GM23248 (cell line): ENCODE data around the gene EIF4A2. TPM values are rescaled to one million over a fixed set of nuclear protein-coding genes. Genes with fewer than 3 reads are reported as not detected.

ENCODE experiments used
- DNase-seq: peaks from one replicate; pipeline ENCODE4 v3.0.0-alpha.2; 2015
- H2AFZ ChIP-seq: fragments of 200-600 bp; sonication (generic); 2 replicates; pipeline ENCODE4 v1.6.1; 2016; ENCODE audit warnings: antibody characterized with exemption
- H3F3A ChIP-seq: fragments of 200-600 bp; sonication (generic); 2 replicates; pipeline ENCODE4 v1.6.1; 2016; ENCODE audit warnings: mild to moderate bottlenecking, antibody characterized with exemption, mixed run types; ENCODE audit not compliant: insufficient read depth
- H3K27ac ChIP-seq: fragments of 200-600 bp; sonication (generic); 2 replicates; pipeline ENCODE4 v1.5.1; 2016; ENCODE audit warnings: mild to moderate bottlenecking
- H3K27me3 ChIP-seq: fragments of 200-600 bp; sonication (generic); replicated peaks from 2 replicates; pipeline ENCODE4 v1.6.1; 2016; ENCODE audit warnings: mild to moderate bottlenecking; ENCODE audit not compliant: insufficient read depth
- H3K36me3 ChIP-seq: fragments of 200-600 bp; sonication (generic); 2 replicates; pipeline ENCODE4 v1.6.1; 2016; ENCODE audit warnings: low read depth, mild to moderate bottlenecking
- H3K4me1 ChIP-seq: fragments of 200-600 bp; sonication (generic); 2 replicates; pipeline ENCODE4 v1.6.1; 2016; ENCODE audit warnings: mild to moderate bottlenecking; ENCODE audit not compliant: insufficient read depth
- H3K4me2 ChIP-seq: fragments of 200-600 bp; sonication (generic); one replicate; pipeline ENCODE4 v1.6.1; 2016; ENCODE audit warnings: mild to moderate bottlenecking; ENCODE audit not compliant: unreplicated experiment
- H3K4me3 ChIP-seq: fragments of 200-600 bp; sonication (generic); 2 replicates; pipeline ENCODE4 v1.5.1; 2016; ENCODE audit warnings: mild to moderate bottlenecking
- H3K79me2 ChIP-seq: fragments of 200-600 bp; sonication (generic); 2 replicates; pipeline ENCODE4 v1.6.1; 2016; ENCODE audit warnings: mild to moderate bottlenecking; ENCODE audit not compliant: insufficient read depth
- H3K9ac ChIP-seq: fragments of 200-600 bp; sonication (generic); 2 replicates; pipeline ENCODE4 v1.6.1; 2016; ENCODE audit warnings: mild to moderate bottlenecking
- H3K9me2 ChIP-seq: fragments of 200-600 bp; sonication (generic); 2 replicates; pipeline ENCODE4 v1.6.1; 2016; ENCODE audit warnings: mixed run types, mild to moderate bottlenecking, moderate library complexity; ENCODE audit not compliant: insufficient read depth
- H3K9me3 ChIP-seq: fragments of 200-600 bp; sonication (generic); one replicate; pipeline ENCODE4 v1.6.1; 2017; ENCODE audit warnings: low read depth
- H4K20me1 ChIP-seq: fragments of 200-600 bp; sonication (generic); 2 replicates; pipeline ENCODE4 v1.6.0; 2016; ENCODE audit not compliant: insufficient read depth
- EZH2 ChIP-seq: fragments of 200-600 bp; sonication (generic); IDR thresholded peaks from 2 replicates; pipeline ENCODE4 v1.6.1; 2018; ENCODE audit warnings: antibody characterized with exemption, mild to moderate bottlenecking; ENCODE audit not compliant: insufficient read depth, poor library complexity, severe bottlenecking
- EZH2phosphoT487 ChIP-seq: fragments of 200-600 bp; sonication (generic); IDR thresholded peaks from 2 replicates; pipeline ENCODE4 v1.6.1; 2018; ENCODE audit warnings: antibody characterized with exemption, moderate library complexity, mild to moderate bottlenecking, low read depth; ENCODE audit not compliant: insufficient read depth
- WGBS, 2 experiments: methylation state at CpG; one replicate each; pipeline ENCODE4 v1.1.6; 2015 to 2017; ENCODE audit warnings: low lambda C conversion rate in 2 of 2, low coverage in 1 of 2; ENCODE audit errors: missing lambda C conversion rate in 2 of 2; 5-methylcytosine and 5-hydroxymethylcytosine counted together
- in situ Hi-C: fragments of 300-500 bp; cut with MboI; formaldehyde crosslinking; loops from 2 replicates; pipeline ENCODE4 v1.15.0; 2020
- polyA plus RNA-seq: library from polyadenylated mRNA; unstranded; fragments of >200 nt; fragmentation: Nextera tagmentation; extraction: Ambion mirVana; gene quantifications from 2 replicates; pipeline ENCODE4 v1.2.1, GENCODE V29; 2016
- total RNA-seq: library from RNA; depleted of rRNA; stranded (reverse); fragments of >200 nt; shearing (Covaris generic); gene quantifications from 2 replicates; pipeline ENCODE4 v1.2.3, GENCODE V29; 2014

The EIF4A2 gene
- total and polyA plus RNA-seq, 2 experiments from 2014 or later: 122 to 426 TPM

DNA sequence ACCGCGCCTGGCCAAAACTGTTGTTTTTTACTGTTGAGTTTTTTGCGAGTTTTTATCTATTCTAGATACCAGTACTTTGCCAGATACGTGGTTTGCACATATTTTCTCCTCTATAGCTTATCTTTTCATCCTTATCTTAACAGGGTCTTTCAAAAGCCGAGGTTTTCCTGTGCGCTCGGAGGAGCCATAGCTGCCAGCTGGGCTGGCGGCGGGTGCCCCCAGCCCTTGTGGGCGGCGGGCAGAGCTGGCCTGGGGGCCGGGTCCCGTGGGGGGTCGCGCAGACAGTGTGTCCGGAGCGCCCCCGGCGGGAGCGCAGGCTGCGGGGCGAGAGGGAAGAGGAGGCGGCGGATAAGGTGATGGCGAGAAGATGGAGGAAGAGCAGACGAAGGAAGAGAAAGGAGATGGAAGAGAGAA lies 11.1 kb upstream of the EIF4A2 start:
- Histone ChIP-seq H3K4me1 (no peaks in the 10 kb centered on the region), H3K9me3 (no peaks in the 10 kb centered on the region), H3K4me2 (peak overlapping the region; percentile 98), H3K9ac (peak overlapping the region; percentile 70), H2AFZ (peak overlapping the region; percentile 100), H3F3A (no peaks in the 10 kb centered on the region), H4K20me1 (no peaks in the 10 kb centered on the region), H3K9me2 (no peaks in the 10 kb centered on the region), H3K27ac (no peak overlapping the region), H3K79me2 (no peaks in the 10 kb centered on the region), H3K36me3 (no peaks in the 10 kb centered on the region), H3K27me3 (no peaks in the 10 kb centered on the region), H3K4me3 (peak overlapping the region; percentile 74)
- no peak for DNase-seq
- in situ Hi-C loops: no loop called here
- TF ChIP-seq EZH2phosphoT487 (no peak), EZH2 (no peak)
- WGBS, 2 experiments: 15 to 16% methylated on average over 23 to 26 of the region's 26 CpGs

- H3K4me2 ChIP-seq: peak overlapping the region; percentile 98
- WGBS, 2 experiments: 19 to 20% methylated on average over 24 to 27 of the region's 28 CpGs
- H3F3A ChIP-seq: no peaks in the 10 kb centered on the region
- no peak overlapping the region for H3K27ac ChIP-seq
- in situ Hi-C loops: no loop called here
- no peaks in the 10 kb centered on the region for H3K79me2 ChIP-seq
- no peaks in the 10 kb centered on the region for H3K9me2 ChIP-seq
- TF ChIP-seq EZH2phosphoT487 (no peak), EZH2 (no peak)
- no peaks in the 10 kb centered on the region for H3K4me1 ChIP-seq
- H3K4me3 ChIP-seq: peak overlapping the region; percentile 74
- H3K36me3 ChIP-seq: no peaks in the 10 kb centered on the region
- no peaks in the 10 kb centered on the region for H4K20me1 ChIP-seq
- H3K9ac ChIP-seq: peak overlapping the region; percentile 70
- H3K27me3 ChIP-seq: no peaks in the 10 kb centered on the region
- H3K9me3 ChIP-seq: no peaks in the 10 kb centered on the region
- peak; percentile 82 for DNase-seq
- peak overlapping the region; percentile 100 for H2AFZ ChIP-seq
Observed at GRCh38 chr3:186772701-186773417, 10.5 kb upstream of the EIF4A2 start.

DNA sequence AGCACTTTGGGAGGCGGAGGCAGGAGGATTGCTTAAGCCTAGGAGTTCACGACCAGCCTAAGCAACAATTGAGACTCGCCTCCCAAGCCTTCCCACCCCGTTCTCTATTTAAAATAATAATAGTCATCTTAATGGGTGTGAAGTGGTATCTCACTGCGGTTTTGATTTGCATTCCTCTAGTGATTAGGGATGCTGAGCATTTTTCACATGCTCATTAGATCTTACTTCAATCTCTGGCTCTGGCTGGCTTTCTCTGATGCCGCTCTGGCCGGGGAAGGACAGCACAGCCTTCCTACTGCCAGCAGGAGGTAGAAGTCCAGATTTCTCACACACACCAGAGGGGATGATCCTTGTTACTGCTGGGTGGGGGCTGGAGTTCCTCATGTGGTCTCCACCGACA lies 7.4 kb upstream of the EIF4A2 start:
- H2AFZ ChIP-seq: peak overlapping the region; percentile 31; the same call in 1 of the 2 replicates
- H3K79me2 ChIP-seq: no peaks in the 10 kb centered on the region
- H3K36me3 ChIP-seq: no peaks in the 10 kb centered on the region
- no peaks in the 10 kb centered on the region for H3K27me3 ChIP-seq
- H3K27ac ChIP-seq: no peak overlapping the region
- H3K4me1 ChIP-seq: no peaks in the 10 kb centered on the region
- H3K9ac ChIP-seq: no peak overlapping the region
- DNase-seq: peak; percentile 32
- H3K9me2 ChIP-seq: no peaks in the 10 kb centered on the region
- no peak overlapping the region for H3K4me3 ChIP-seq
- H3K4me2 ChIP-seq: no peak overlapping the region
- no peaks in the 10 kb centered on the region for H3F3A ChIP-seq
- in situ Hi-C loops: no loop called here
- 41 to 43% methylated on average over 8 of the region's 8 CpGs for WGBS, 2 experiments
- TF ChIP-seq EZH2 (no peak), EZH2phosphoT487 (no peak)
- H4K20me1 ChIP-seq: no peaks in the 10 kb centered on the region
- H3K9me3 ChIP-seq: no peaks in the 10 kb centered on the region

GRCh38 chr3:186779204-186779603 lies 4.2 kb upstream of the EIF4A2 start:
- DNase-seq: no peak
- in situ Hi-C loops: no loop called here
- H3K36me3 ChIP-seq: peaks cover under 1% of the 10 kb centered on the region; the same call in 1 of the 2 replicates
- no peak overlapping the region for H2AFZ ChIP-seq
- no peaks in the 10 kb centered on the region for H3K9me3 ChIP-seq
- no peak overlapping the region for H3K27ac ChIP-seq
- TF ChIP-seq EZH2phosphoT487 (no peak), EZH2 (no peak)
- H3F3A ChIP-seq: peaks cover 8% of the 10 kb centered on the region
- H3K4me1 ChIP-seq: no peaks in the 10 kb centered on the region
- 71 to 80% methylated on average over 5 of the region's 5 CpGs for whole genome bisulfite sequencing, 2 experiments
- H3K79me2 ChIP-seq: peaks cover 20% of the 10 kb centered on the region
- H3K4me3 ChIP-seq: no peak overlapping the region
- no peak overlapping the region for H3K4me2 ChIP-seq
- H4K20me1 ChIP-seq: peaks cover 2% of the 10 kb centered on the region; the same call in 1 of the 2 replicates
- H3K9ac ChIP-seq: no peak overlapping the region
- no peaks in the 10 kb centered on the region for H3K9me2 ChIP-seq
- H3K27me3 ChIP-seq: no peaks in the 10 kb centered on the region
